Activated CD8-positive, alpha-beta T cell treated with anti-CD3 and anti-CD28 coated beads for 36 hours (primary cell): ENCODE data around the gene WNT9B. TPM values are rescaled to one million over a fixed set of nuclear protein-coding genes. Genes with fewer than 3 reads are reported as not detected.

ENCODE experiments used
- ATAC-seq: fragments of 200-7000 bp; cut with Tn5 transposase; one replicate; pipeline ENCODE4 v1.10.0; 2021; ENCODE audit warnings: mild to moderate bottlenecking, moderate library complexity
- CTCF ChIA-PET: fragments of 350-600 bp; sonication (Branson Sonifier 250); formaldehyde crosslinking; loops from one replicate; lab custom pipeline; 2021; ENCODE audit warnings: antibody characterized with exemption; lab: Charles Lee
- POLR2A ChIA-PET: fragments of 350-600 bp; sonication (Branson Sonifier 250); formaldehyde crosslinking; loops from one replicate; lab custom pipeline; 2021; ENCODE audit warnings: antibody characterized with exemption; lab: Charles Lee
- DNase-seq: peaks from one replicate; pipeline ENCODE4 v3.0.0-alpha.2; 2020
- H3K27ac Mint-ChIP-seq: one replicate; pipeline ENCODE4 v1.8.0; 2021; ENCODE audit warnings: mild to moderate bottlenecking, mixed read lengths
- H3K27me3 Mint-ChIP-seq: one replicate; pipeline ENCODE4 v1.8.0; 2021; ENCODE audit warnings: mixed read lengths
- H3K36me3 Mint-ChIP-seq: one replicate; pipeline ENCODE4 v1.8.0; 2021; ENCODE audit warnings: low read depth, mixed read lengths
- H3K4me1 Mint-ChIP-seq: one replicate; pipeline ENCODE4 v1.8.0; 2021; ENCODE audit warnings: low read depth, mixed read lengths
- H3K4me3 Mint-ChIP-seq: one replicate; pipeline ENCODE4 v1.8.0; 2021; ENCODE audit warnings: mild to moderate bottlenecking, moderate library complexity, mixed read lengths
- H3K9me3 Mint-ChIP-seq: one replicate; pipeline ENCODE4 v1.8.0; 2021; ENCODE audit warnings: mixed read lengths
- intact Hi-C: fragments of 100-400 bp; cut with micrococcal nuclease; formaldehyde crosslinking; loops from one replicate; pipeline ENCODE4 v1.10.0; 2022
- total RNA-seq, 2 experiments: library from RNA; stranded (reverse); gene quantifications; one replicate each; pipeline ENCODE4 v1.2.3, GENCODE V29; 2021
- TF ChIP-seq, protein P1 (sequence below): fragments of 200-600 bp; IDR thresholded peaks from one replicate; pipeline ENCODE4 v1.8.0; 2022; ENCODE audit warnings: antibody characterized with exemption, mild to moderate bottlenecking

The WNT9B gene
- total RNA-seq, 2 experiments from 2014 or later = not detected

DNA sequence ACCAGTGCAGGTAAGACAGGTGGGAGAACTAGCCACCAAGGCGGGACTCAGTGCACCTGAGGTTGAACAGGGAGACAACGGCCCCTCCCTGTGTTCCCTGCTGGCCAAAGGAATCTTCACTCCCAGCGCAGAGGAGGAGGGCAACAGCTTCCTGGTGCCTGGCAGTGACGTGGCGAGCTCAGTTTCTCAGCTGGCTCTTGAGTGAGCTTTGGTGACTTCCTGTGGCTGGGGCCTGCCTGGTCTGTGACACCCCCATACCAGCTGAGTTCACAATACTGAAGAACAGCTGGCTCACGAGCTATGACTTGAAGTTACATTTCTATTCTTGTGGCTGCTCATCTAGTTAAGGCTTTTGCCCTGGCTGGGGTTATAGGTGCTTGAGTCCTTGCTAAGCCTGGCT is 26.1 kb downstream of the WNT9B start:
- H3K9me3 Mint-ChIP-seq = no peaks in the 10 kb centered on the region
- intact Hi-C loops = no loop called here
- H3K27me3 Mint-ChIP-seq = no peaks in the 10 kb centered on the region
- peak overlapping the region; percentile 13 for H3K27ac Mint-ChIP-seq
- ATAC-seq (peak; percentile 74), DNase-seq (peak; percentile 51)
- H3K4me1 Mint-ChIP-seq = peaks cover 5% of the 10 kb centered on the region
- H3K4me3 Mint-ChIP-seq = no peak overlapping the region
- ChIA-PET POLR2A (no interaction called here), CTCF (interaction anchor here (1.7 kb wide), 2 partner anchors 24 to 42 kb away, joined by 4 read pairs; no protein-coding TSS in a partner anchor)
- no peaks in the 10 kb centered on the region for H3K36me3 Mint-ChIP-seq
- TF ChIP-seq, protein P1, sequence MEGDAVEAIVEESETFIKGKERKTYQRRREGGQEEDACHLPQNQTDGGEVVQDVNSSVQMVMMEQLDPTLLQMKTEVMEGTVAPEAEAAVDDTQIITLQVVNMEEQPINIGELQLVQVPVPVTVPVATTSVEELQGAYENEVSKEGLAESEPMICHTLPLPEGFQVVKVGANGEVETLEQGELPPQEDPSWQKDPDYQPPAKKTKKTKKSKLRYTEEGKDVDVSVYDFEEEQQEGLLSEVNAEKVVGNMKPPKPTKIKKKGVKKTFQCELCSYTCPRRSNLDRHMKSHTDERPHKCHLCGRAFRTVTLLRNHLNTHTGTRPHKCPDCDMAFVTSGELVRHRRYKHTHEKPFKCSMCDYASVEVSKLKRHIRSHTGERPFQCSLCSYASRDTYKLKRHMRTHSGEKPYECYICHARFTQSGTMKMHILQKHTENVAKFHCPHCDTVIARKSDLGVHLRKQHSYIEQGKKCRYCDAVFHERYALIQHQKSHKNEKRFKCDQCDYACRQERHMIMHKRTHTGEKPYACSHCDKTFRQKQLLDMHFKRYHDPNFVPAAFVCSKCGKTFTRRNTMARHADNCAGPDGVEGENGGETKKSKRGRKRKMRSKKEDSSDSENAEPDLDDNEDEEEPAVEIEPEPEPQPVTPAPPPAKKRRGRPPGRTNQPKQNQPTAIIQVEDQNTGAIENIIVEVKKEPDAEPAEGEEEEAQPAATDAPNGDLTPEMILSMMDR = no peak

DNA sequence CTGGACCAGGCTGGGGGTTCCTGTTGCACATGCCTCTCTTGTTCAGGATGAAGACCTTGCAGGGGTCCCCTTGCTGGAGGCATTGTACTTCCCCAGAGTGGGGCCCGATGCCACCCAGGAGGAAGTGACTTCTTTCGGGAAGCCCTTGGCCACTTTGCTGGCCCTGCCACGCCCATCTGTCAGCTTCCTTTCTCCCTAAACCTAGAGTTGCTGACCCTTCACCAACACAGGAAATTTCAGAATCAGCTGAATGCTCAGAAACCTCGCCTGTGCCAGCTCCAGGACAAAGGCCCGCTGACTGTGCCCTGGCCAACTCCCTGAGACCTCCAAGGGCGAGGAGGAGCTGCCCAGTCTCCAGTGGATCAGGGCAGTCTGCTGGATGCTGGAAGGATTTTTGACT is 26.7 kb downstream of the WNT9B start:
- ATAC-seq (no peak), DNase-seq (no peak)
- Mint-ChIP-seq H3K4me3 (no peak overlapping the region), H3K36me3 (no peaks in the 10 kb centered on the region), H3K9me3 (no peaks in the 10 kb centered on the region), H3K27me3 (no peaks in the 10 kb centered on the region), H3K27ac (peak overlapping the region; percentile 13), H3K4me1 (peaks cover 5% of the 10 kb centered on the region)
- intact Hi-C loops = no loop called here
- ChIA-PET POLR2A (no interaction called here), CTCF (interaction anchor here (1.7 kb wide), 1 partner anchor 25 kb away, joined by 4 read pairs; no protein-coding TSS in a partner anchor)
- TF ChIP-seq, protein P1 = no peak

DNA sequence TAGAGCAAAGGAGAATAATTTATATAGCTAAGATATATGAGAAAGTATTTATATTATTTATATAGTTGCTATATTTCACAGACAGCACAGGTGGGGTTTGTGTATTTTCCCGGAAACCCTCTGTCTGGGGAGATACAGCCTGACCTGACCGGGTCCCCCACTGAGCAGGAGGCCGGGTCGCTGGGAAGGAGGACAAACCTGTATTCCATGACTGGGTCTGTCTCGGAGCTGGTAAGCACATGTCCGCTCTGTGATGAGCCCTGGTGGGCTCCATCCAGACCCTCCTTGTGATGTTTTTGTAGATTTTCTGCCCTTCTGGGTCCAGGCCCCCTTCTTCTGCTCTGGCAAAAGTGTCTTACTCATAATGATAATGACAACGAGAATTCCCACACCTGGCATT is 27.7 kb downstream of the WNT9B start:
- peaks cover 5% of the 10 kb centered on the region for H3K4me1 Mint-ChIP-seq
- TF ChIP-seq, protein P1 = no peak
- ChIA-PET CTCF (no interaction called here), POLR2A (no interaction called here)
- H3K9me3 Mint-ChIP-seq = no peaks in the 10 kb centered on the region
- H3K27ac Mint-ChIP-seq = no peak overlapping the region
- intact Hi-C loops = no loop called here
- H3K4me3 Mint-ChIP-seq = no peak overlapping the region
- no peak for ATAC-seq
- H3K27me3 Mint-ChIP-seq = no peaks in the 10 kb centered on the region
- no peaks in the 10 kb centered on the region for H3K36me3 Mint-ChIP-seq
- no peak for DNase-seq

DNA sequence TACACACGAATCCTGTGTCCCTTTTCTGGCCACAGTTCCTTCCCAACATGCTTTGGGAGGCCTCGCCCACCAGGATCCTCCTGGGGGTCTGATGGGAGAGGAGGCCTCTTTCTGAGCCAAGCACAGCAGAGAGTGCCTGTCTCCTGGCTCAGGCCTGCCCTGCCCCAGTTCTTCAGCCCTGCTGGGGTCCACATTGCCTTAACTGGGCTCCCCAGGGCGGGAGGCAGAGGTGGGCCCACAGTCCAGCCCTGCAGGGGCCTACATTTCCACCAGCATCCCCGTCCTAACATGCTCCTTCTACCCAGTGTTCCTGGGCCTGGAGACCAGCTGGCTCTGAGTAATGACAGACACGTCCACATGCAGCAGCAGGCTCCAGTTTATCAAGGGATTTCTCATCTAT is 29.6 kb downstream of the WNT9B start:
- no peaks in the 10 kb centered on the region for H3K9me3 Mint-ChIP-seq
- intact Hi-C loops = no loop called here
- ChIA-PET POLR2A (no interaction called here), CTCF (no interaction called here)
- no peak overlapping the region for H3K27ac Mint-ChIP-seq
- H3K36me3 Mint-ChIP-seq = no peaks in the 10 kb centered on the region
- H3K4me3 Mint-ChIP-seq = no peak overlapping the region
- TF ChIP-seq, protein P1 = no peak
- H3K27me3 Mint-ChIP-seq = no peaks in the 10 kb centered on the region
- peaks cover 5% of the 10 kb centered on the region for H3K4me1 Mint-ChIP-seq
- ATAC-seq (no peak), DNase-seq (no peak)

DNA sequence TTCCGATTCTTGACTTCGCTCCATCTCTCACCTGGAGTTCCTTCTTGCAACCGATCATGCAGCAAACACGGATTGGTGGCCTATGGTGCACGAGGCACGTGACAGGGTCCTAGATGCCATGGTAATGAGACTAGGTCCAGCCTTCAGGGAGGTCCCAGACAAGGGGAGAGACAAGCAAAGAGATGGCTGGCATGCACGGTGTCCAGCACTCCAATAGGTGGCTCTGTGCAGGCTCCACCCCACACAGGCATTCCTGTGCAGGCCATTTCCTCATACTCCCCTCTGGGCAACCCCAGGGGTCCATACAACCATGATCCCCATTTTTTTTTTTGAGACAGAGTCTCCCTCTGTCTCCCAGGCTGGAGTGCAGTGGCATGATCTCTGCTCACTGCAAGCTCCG is 31.3 kb downstream of the WNT9B start:
- Mint-ChIP-seq H3K4me1 (peaks cover 2% of the 10 kb centered on the region), H3K4me3 (no peak overlapping the region), H3K36me3 (no peaks in the 10 kb centered on the region), H3K27me3 (no peaks in the 10 kb centered on the region), H3K9me3 (no peaks in the 10 kb centered on the region), H3K27ac (no peak overlapping the region)
- TF ChIP-seq, protein P1 = no peak
- ATAC-seq (no peak), DNase-seq (no peak)
- CTCF ChIA-PET = interaction anchor here (1.6 kb wide), 1 partner anchor 11 kb away, joined by 3 read pairs; no protein-coding TSS in a partner anchor
- intact Hi-C loops = no loop called here
- POLR2A ChIA-PET = no interaction called here
